H1 (cell line): ENCODE results near the gene UBQLNL. TPM values are rescaled to one million over a fixed set of nuclear protein-coding genes. Genes with fewer than 3 reads are reported as not detected.

ENCODE experiments used
- CTCF ChIA-PET: fragments of 300-600 bp; sonication (Branson Sonifier 250); formaldehyde crosslinking; loops from one replicate; lab custom pipeline; 2021; ENCODE audit not compliant: partially characterized antibody; lab: Charles Lee
- POLR2A ChIA-PET: fragments of 300-600 bp; sonication (Branson Sonifier 250); formaldehyde crosslinking; loops from one replicate; lab custom pipeline; 2021; ENCODE audit warnings: inconsistent platforms; ENCODE audit not compliant: partially characterized antibody; lab: Charles Lee
- DNase-seq, 2 experiments: peaks; one replicate each; pipeline versions ENCODE4 v3.0.0 to v3.0.0-alpha.2; 2010 to 2022; ENCODE audit warnings: low spot score in 2 of 2, low read depth in 1 of 2, mixed read lengths in 1 of 2
- FAIRE-seq: peaks from 2 replicates; lab custom pipeline; 2011; peaks lifted over from hg19 to GRCh38; lab: Jason Lieb, UNC
- H2AFZ ChIP-seq: 2 replicates; pipeline ENCODE4 v1.8.1; 2012; ENCODE audit warnings: low read length, inconsistent platforms
- H2AK5ac ChIP-seq: 2 replicates; pipeline ENCODE4 v1.6.1; 2013; ENCODE audit warnings: low read depth, low read length
- H2BK120ac ChIP-seq: replicated peaks from 2 replicates; pipeline ENCODE3; 2013; ENCODE audit warnings: low read depth, low read length, inconsistent platforms
- H2BK12ac ChIP-seq: 2 replicates; pipeline ENCODE4 v1.6.1; 2013; ENCODE audit warnings: low read depth, low read length
- H2BK15ac ChIP-seq: 2 replicates; pipeline ENCODE4 v1.6.1; 2013; ENCODE audit warnings: low read length
- H2BK20ac ChIP-seq: 2 replicates; pipeline ENCODE4 v1.6.1; 2013; ENCODE audit warnings: low read length
- H2BK5ac ChIP-seq: 2 replicates; pipeline ENCODE4 v1.6.1; 2013; ENCODE audit warnings: low read depth, low read length
- H3K14ac ChIP-seq: 2 replicates; pipeline ENCODE4 v1.6.1; 2013; ENCODE audit warnings: inconsistent platforms; ENCODE audit not compliant: insufficient read length
- H3K18ac ChIP-seq: 2 replicates; pipeline ENCODE4 v1.6.1; 2013; ENCODE audit warnings: low read length; ENCODE audit errors: extremely low read depth
- H3K23ac ChIP-seq: 2 replicates; pipeline ENCODE4 v1.6.1; 2013; ENCODE audit warnings: inconsistent platforms; ENCODE audit not compliant: insufficient read length
- H3K23me2 ChIP-seq: 2 replicates; pipeline ENCODE4 v1.6.1; 2013; ENCODE audit warnings: low read depth, low read length
- H3K27ac ChIP-seq: 2 replicates; pipeline ENCODE4 v1.6.1; 2011; ENCODE audit warnings: low read depth, low read length, inconsistent platforms
- H3K27me3 ChIP-seq, 4 experiments: replicated peaks in 1 of 4; 1 replicate in 1 of 4; 2 replicates in 3 of 4; pipeline versions ENCODE4 v1.6.1 to v1.8.1; 2011 to 2013; ENCODE audit warnings: low read length in 3 of 4, mild to moderate bottlenecking in 3 of 4, inconsistent platforms in 2 of 4, mixed read lengths in 2 of 4, moderate library complexity in 1 of 4; ENCODE audit not compliant: control insufficient read depth in 3 of 4, insufficient read depth in 3 of 4; ENCODE audit errors: extremely low read depth in 1 of 4
- H3K36me3 ChIP-seq, 4 experiments: 2 replicates each; pipeline versions ENCODE4 v1.6.1 to v1.8.1; 2011 to 2013; ENCODE audit warnings: mild to moderate bottlenecking in 4 of 4, low read length in 3 of 4, moderate library complexity in 2 of 4, control low read depth in 1 of 4, inconsistent platforms in 1 of 4; ENCODE audit not compliant: insufficient read depth in 4 of 4, control insufficient read depth in 2 of 4
- H3K4ac ChIP-seq: replicated peaks from 2 replicates; pipeline ENCODE3; 2013; ENCODE audit warnings: low read length, low read depth, mixed read lengths, inconsistent platforms; ENCODE audit not compliant: insufficient read length
- H3K4me1 ChIP-seq, 4 experiments: replicated peaks in 1 of 4; 1 replicate in 1 of 4; 2 replicates in 3 of 4; pipeline versions ENCODE4 v1.6.1 to v1.8.1; 2011 to 2013; ENCODE audit warnings: low read length in 3 of 4, inconsistent platforms in 2 of 4, mixed read lengths in 1 of 4; ENCODE audit not compliant: insufficient read depth in 4 of 4, control insufficient read depth in 3 of 4
- H3K4me2 ChIP-seq, 2 experiments: 2 replicates each; pipeline versions ENCODE4 v1.6.1 to v1.8.1; 2011 to 2013; ENCODE audit warnings: low read depth in 2 of 2, low read length in 2 of 2, control low read depth in 1 of 2, inconsistent platforms in 1 of 2, mild to moderate bottlenecking in 1 of 2; ENCODE audit not compliant: insufficient read depth in 1 of 2
- H3K4me3 ChIP-seq, 4 experiments: fragments of 200-600, 300-600 bp in 1 of 4; sonication (generic), shearing (Covaris generic), sonication (Bioruptor Twin) in 1 of 4; 2 replicates each; pipeline versions ENCODE4 v1.5.1 to v1.8.1; 2011 to 2016; ENCODE audit warnings: low read length in 4 of 4, low read depth in 3 of 4, control low read depth in 2 of 4, inconsistent platforms in 2 of 4, mild to moderate bottlenecking in 2 of 4, mixed read lengths in 1 of 4, moderate library complexity in 1 of 4; ENCODE audit not compliant: insufficient read depth in 2 of 4; ENCODE audit errors: extremely low read depth in 1 of 4
- H3K56ac ChIP-seq: replicated peaks from 2 replicates; pipeline ENCODE3; 2013; ENCODE audit warnings: low read depth, mild to moderate bottlenecking, mixed read lengths, low read length, inconsistent platforms; ENCODE audit not compliant: insufficient read length
- H3K79me1 ChIP-seq: 2 replicates; pipeline ENCODE4 v1.6.1; 2013; ENCODE audit warnings: low read depth, low read length, control low read depth
- H3K79me2 ChIP-seq, 2 experiments: 2 replicates each; pipeline versions ENCODE4 v1.6.1 to v1.8.1; 2012 to 2013; ENCODE audit warnings: low read length in 2 of 2, mild to moderate bottlenecking in 2 of 2, inconsistent platforms in 1 of 2; ENCODE audit not compliant: insufficient read depth in 2 of 2, control insufficient read depth in 1 of 2
- H3K9ac ChIP-seq, 4 experiments: replicated peaks in 1 of 4; 1 replicate in 1 of 4; 2 replicates in 3 of 4; pipeline versions ENCODE4 v1.6.1 to v1.8.1; 2011 to 2013; ENCODE audit warnings: low read depth in 3 of 4, low read length in 3 of 4, control low read depth in 2 of 4, mild to moderate bottlenecking in 2 of 4, moderate library complexity in 2 of 4, inconsistent platforms in 1 of 4; ENCODE audit errors: extremely low read depth in 1 of 4
- H3K9me3 ChIP-seq, 2 experiments: 2 replicates each; pipeline versions ENCODE4 v1.6.1 to v1.8.1; 2012 to 2013; ENCODE audit warnings: mild to moderate bottlenecking in 2 of 2, moderate library complexity in 2 of 2, control low read depth in 1 of 2, inconsistent platforms in 1 of 2, low read depth in 1 of 2, low read length in 1 of 2, mixed read lengths in 1 of 2; ENCODE audit not compliant: insufficient read depth in 2 of 2
- H4K20me1 ChIP-seq, 2 experiments: replicated peaks in 1 of 2; 2 replicates each; pipeline versions ENCODE3 to v1.8.1; 2011 to 2013; ENCODE audit warnings: inconsistent platforms in 2 of 2, low read length in 2 of 2, mild to moderate bottlenecking in 1 of 2; ENCODE audit not compliant: insufficient read depth in 2 of 2, control insufficient read depth in 1 of 2
- H4K5ac ChIP-seq: 2 replicates; pipeline ENCODE4 v1.6.1; 2013; ENCODE audit warnings: low read length, low read depth, mixed read lengths, inconsistent platforms; ENCODE audit not compliant: insufficient read length
- H4K8ac ChIP-seq: 2 replicates; pipeline ENCODE4 v1.8.0; 2013; ENCODE audit warnings: mild to moderate bottlenecking, moderate library complexity, low read length, inconsistent platforms; ENCODE audit not compliant: insufficient read depth; ENCODE audit errors: extremely low read depth
- H4K91ac ChIP-seq: replicated peaks from 2 replicates; pipeline ENCODE3; 2013; ENCODE audit warnings: low read length, mixed read lengths, inconsistent platforms; ENCODE audit not compliant: insufficient read length
- CEBPB ChIP-seq: IDR thresholded peaks from 2 replicates; pipeline ENCODE4 v1.6.1; 2012; ENCODE audit warnings: low read depth, low read length
- CHD1 ChIP-seq: IDR thresholded peaks from 2 replicates; pipeline ENCODE4 v1.6.1; 2012; ENCODE audit warnings: low read depth, low read length, improper control_type of control experiment
- EGR1 ChIP-seq: IDR thresholded peaks from 2 replicates; pipeline ENCODE4 v1.6.1; 2011; ENCODE audit warnings: low read depth, low read length, borderline replicate concordance
- EZH2 ChIP-seq: fragments of 200-600 bp; sonication (generic); IDR thresholded peaks from 2 replicates; pipeline ENCODE4 v1.7.1; 2012; ENCODE audit warnings: low read depth, mild to moderate bottlenecking, moderate library complexity, low read length, inconsistent platforms; ENCODE audit not compliant: severe bottlenecking
- GABPA ChIP-seq: IDR thresholded peaks from 2 replicates; pipeline ENCODE4 v1.6.1; 2011; ENCODE audit warnings: mild to moderate bottlenecking, low read length, moderate library complexity, borderline replicate concordance; ENCODE audit not compliant: insufficient read depth
- HDAC6 ChIP-seq: IDR thresholded peaks from one replicate; pipeline ENCODE4 v1.7.1; 2012; ENCODE audit warnings: low read depth, mild to moderate bottlenecking, inconsistent platforms, low read length, moderate library complexity
- JUND ChIP-seq: IDR thresholded peaks from 2 replicates; pipeline ENCODE4 v1.6.1; 2011; ENCODE audit warnings: mild to moderate bottlenecking, improper control_type of control experiment, low read length
- MAFK ChIP-seq: IDR thresholded peaks from 2 replicates; pipeline ENCODE4 v1.6.1; 2012; ENCODE audit warnings: low read depth, mild to moderate bottlenecking, improper control_type of control experiment, low read length
- NANOG ChIP-seq: IDR thresholded peaks from 2 replicates; pipeline ENCODE4 v1.6.1; 2011; ENCODE audit warnings: low read length, low read depth, mild to moderate bottlenecking, inconsistent platforms; ENCODE audit not compliant: insufficient read depth, poor library complexity, severe bottlenecking
- PHF8 ChIP-seq: fragments of 200-600 bp; sonication (generic); conservative IDR thresholded peaks from 2 replicates; pipeline ENCODE4 v1.7.1; 2012; ENCODE audit warnings: low read depth, mild to moderate bottlenecking, inconsistent platforms, low read length, moderate library complexity
- POU5F1 ChIP-seq: IDR thresholded peaks from 2 replicates; pipeline ENCODE4 v1.6.1; 2011; ENCODE audit warnings: low read depth, mild to moderate bottlenecking, low read length, moderate library complexity
- SP2 ChIP-seq: IDR thresholded peaks from 2 replicates; pipeline ENCODE4 v1.6.1; 2012; ENCODE audit warnings: mild to moderate bottlenecking, low read length, inconsistent platforms
- WGBS, 2 experiments: shearing (Covaris generic) in 1 of 2; methylation state at CpG; one replicate each; pipeline versions ENCODE4 v1.1.6 to v1.1.7; 2013 to 2015; ENCODE audit warnings: low lambda C conversion rate in 2 of 2, mixed read lengths in 2 of 2, inconsistent platforms in 1 of 2, low coverage in 1 of 2, missing lambda C conversion rate in 1 of 2; ENCODE audit not compliant: insufficient replicate concordance in 2 of 2, insufficient coverage in 1 of 2, insufficient read length in 1 of 2; ENCODE audit errors: extremely low coverage in 1 of 2, missing lambda C conversion rate in 1 of 2; 5-methylcytosine and 5-hydroxymethylcytosine counted together
- polyA plus RNA-seq, 7 experiments: library from polyadenylated mRNA; depleted of rRNA in 3 of 7; stranded (reverse) in 5 of 7; unstranded in 2 of 7; fragments of >200 nt in 5 of 7; fragments of 200-250 nt in 2 of 7; gene quantifications; 1 replicate in 5 of 7; 2 replicates in 1 of 7; 4 replicates in 1 of 7; pipeline versions ENCODE4 v1.2.1 to v1.2.3, GENCODE V29; 2011 to 2013; ENCODE audit warnings: missing spikeins in 2 of 7, mixed read lengths in 2 of 7
- total RNA-seq: library from RNA; stranded (reverse); fragmentation: NEBNext Ultra II Directional; extraction: Animal tissue kit (Norgen Biotek cat#: 25700); gene quantifications from 2 replicates; pipeline ENCODE4 v1.2.1, GENCODE V29; 2021

UBQLNL gene
- total and polyA plus RNA-seq, 2 of the 8 experiments (the other 6 are each of a cell fraction or from before 2014, with no cell fraction given) = 0.35 TPM; not detected in 1

DNA sequence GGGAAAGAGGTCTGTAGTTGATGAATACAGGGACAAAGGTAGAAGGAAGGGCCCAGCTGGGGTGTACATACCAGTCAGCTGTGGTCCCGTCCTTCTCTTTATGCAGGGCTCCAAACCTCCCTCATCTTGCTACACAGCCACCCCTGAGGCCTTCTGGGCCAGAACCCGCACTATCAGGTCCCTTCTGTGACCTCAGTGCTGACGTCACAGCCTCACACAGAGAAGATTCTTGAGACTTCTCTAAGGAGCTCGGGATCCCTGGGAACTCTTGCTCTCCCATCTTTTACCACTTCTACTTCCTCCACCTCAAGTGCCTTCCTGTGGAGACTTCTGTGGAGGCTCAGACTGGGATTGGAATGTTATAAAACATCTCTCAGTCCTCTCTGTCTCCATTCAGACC lies 6.7 kb downstream of the UBQLNL start, which contains the start of gene UBQLN3:
TSS of gene UBQLN3 (minus strand) at position 155 of the 400 bp plus-strand sequence. CDS start 399 bp downstream, outside the sequence.
- Histone ChIP-seq H2AK5ac (no peak within 1 kb of the TSS), H3K27me3 (no peaks in the 10 kb centered on the region), H2BK20ac (no peak within 1 kb of the TSS), H3K14ac (no peak within 1 kb of the TSS), H2BK5ac (no peak within 1 kb of the TSS), H2BK15ac (no peak within 1 kb of the TSS), H3K79me2 (no peaks in the 10 kb centered on the region), H3K4me1 (peaks cover 0 to 2% (median 0%) of the 10 kb centered on the region in 4 experiments; a peak in 1 of 7 replicates), H3K56ac (no peak within 1 kb of the TSS), H2BK120ac (no peak within 1 kb of the TSS), H3K9me3 (no peaks in the 10 kb centered on the region), H3K79me1 (no peaks in the 10 kb centered on the region), H3K4me3 (no peak within 1 kb of the TSS), H3K4ac (no peak within 1 kb of the TSS), H4K8ac (no peak within 1 kb of the TSS), H2AFZ (no peak within 1 kb of the TSS), H3K4me2 (no peak within 1 kb of the TSS), H3K36me3 (no peaks in the 10 kb centered on the region), H3K18ac (no peak within 1 kb of the TSS), H3K23me2 (no peaks in the 10 kb centered on the region), H3K23ac (no peak within 1 kb of the TSS), H4K5ac (no peak within 1 kb of the TSS), H3K9ac (no peak within 1 kb of the TSS), H3K27ac (no peak within 1 kb of the TSS), H2BK12ac (no peak within 1 kb of the TSS), H4K20me1 (no peaks in the 10 kb centered on the region), H4K91ac (no peak within 1 kb of the TSS)
- no peak for FAIRE-seq
- WGBS, 2 experiments = 87% methylated on average over 4 of the region's 4 CpGs; no CpG with 5 or more reads in 1 of the 2 experiments
- DNase-seq = no peak
- ChIA-PET CTCF (interaction anchor here (1.0 to 1.3 kb wide), 2 partner anchors 8 to 37 kb away, joined by 3 to 4 read pairs; no protein-coding TSS in a partner anchor), POLR2A (no interaction called here)
- TF ChIP-seq SP2 = no peak
- no peak for TF ChIP-seq EZH2
- no peak for TF ChIP-seq EGR1
- no peak for TF ChIP-seq HDAC6
- TF ChIP-seq NANOG = no peak
- no peak for TF ChIP-seq CEBPB
- no peak for TF ChIP-seq CHD1
- TF ChIP-seq MAFK = no peak
- TF ChIP-seq POU5F1 = no peak
- no peak for TF ChIP-seq JUND
- no peak for TF ChIP-seq GABPA
- TF ChIP-seq PHF8 = no peak
